HepG2 (cell line): ENCODE data around the gene ZFP69. TPM values are rescaled to one million over a fixed set of nuclear protein-coding genes. Genes with fewer than 3 reads are reported as not detected.
A peak's percentile ranks its signal among the peaks of the same experiment; 100 is the strongest.

Source experiments
- AHR ChIP-seq: IDR thresholded peaks from 2 replicates; pipeline ENCODE4 v1.6.1; 2018; ENCODE audit warnings: missing genetic modification reagents, missing compliant biosample characterization
- CEBPG ChIP-seq: IDR thresholded peaks from 2 replicates; pipeline ENCODE4 v1.6.1; 2016
- CENPT ChIP-seq: sonication (generic); formaldehyde crosslinking; IDR thresholded peaks from 2 replicates; pipeline ENCODE4 v1.8.0; 2022; ENCODE audit warnings: low read depth, mild to moderate bottlenecking, moderate library complexity, missing genetic modification reagents
- IKZF1 ChIP-seq: fragments of 450-650 bp; IDR thresholded peaks from 2 replicates; pipeline ENCODE4 v1.7.1; 2016
- KDM5A ChIP-seq: fragments of 200-600 bp; sonication (generic); IDR thresholded peaks from 2 replicates; pipeline ENCODE4 v1.7.0; 2018; ENCODE audit warnings: antibody characterized with exemption, mild to moderate bottlenecking, low read length, borderline replicate concordance
- KDM6A ChIP-seq: IDR thresholded peaks from 2 replicates; pipeline ENCODE4 v1.6.1; 2016; ENCODE audit warnings: low read depth
- NR2F6 ChIP-seq, 2 experiments: IDR thresholded peaks; 2 replicates each; pipeline ENCODE4 v1.6.1; 2016; ENCODE audit warnings: antibody characterized with exemption in 1 of 2, mild to moderate bottlenecking in 1 of 2
- PATZ1 ChIP-seq: sonication (generic); formaldehyde crosslinking; IDR thresholded peaks from 2 replicates; pipeline ENCODE4 v1.4.0; 2020; ENCODE audit warnings: missing genetic modification reagents
- PLRG1 ChIP-seq: fragments of 450-650 bp; conservative IDR thresholded peaks from 2 replicates; pipeline ENCODE4 v1.6.1; 2016
- TCF7L2 ChIP-seq: IDR thresholded peaks from 2 replicates; pipeline ENCODE4 v1.6.1; 2011; ENCODE audit warnings: mild to moderate bottlenecking, low read depth, low read length, moderate library complexity
- YY1 ChIP-seq: IDR thresholded peaks from 2 replicates; pipeline ENCODE4 v1.6.1; 2011; ENCODE audit warnings: low read length, low read depth, moderate library complexity, mild to moderate bottlenecking; ENCODE audit not compliant: insufficient read depth, insufficient replicate concordance
- ZKSCAN5 ChIP-seq: sonication (generic); formaldehyde crosslinking; IDR thresholded peaks from 2 replicates; pipeline ENCODE4 v1.5.1; 2020; ENCODE audit warnings: mild to moderate bottlenecking, missing genetic modification reagents
- ZKSCAN8 ChIP-seq: IDR thresholded peaks from 2 replicates; pipeline ENCODE4 v1.6.1; 2016; ENCODE audit warnings: borderline replicate concordance, missing genetic modification reagents, missing compliant biosample characterization
- ZNF143 ChIP-seq: sonication (generic); formaldehyde crosslinking; IDR thresholded peaks from 2 replicates; pipeline ENCODE4 v1.4.0; 2020; ENCODE audit warnings: missing genetic modification reagents
- ZNF232 ChIP-seq: sonication (generic); formaldehyde crosslinking; IDR thresholded peaks from 2 replicates; pipeline ENCODE4 v1.4.0; 2020; ENCODE audit warnings: missing genetic modification reagents, borderline replicate concordance
- ZNF296 ChIP-seq: sonication (generic); formaldehyde crosslinking; conservative IDR thresholded peaks from 2 replicates; pipeline ENCODE4 v1.5.0; 2020; ENCODE audit warnings: mild to moderate bottlenecking, missing genetic modification reagents
- ZNF510 ChIP-seq: sonication (generic); formaldehyde crosslinking; IDR thresholded peaks from 2 replicates; pipeline ENCODE4 v1.4.0; 2020; ENCODE audit warnings: low read depth, mild to moderate bottlenecking, missing genetic modification reagents
- ZNF710 ChIP-seq: sonication (generic); formaldehyde crosslinking; IDR thresholded peaks from 2 replicates; pipeline ENCODE4 v1.5.0; 2020; ENCODE audit warnings: mild to moderate bottlenecking, missing genetic modification reagents, borderline replicate concordance
- ZNF747 ChIP-seq: sonication (generic); formaldehyde crosslinking; IDR thresholded peaks from 2 replicates; pipeline ENCODE4 v1.8.1; 2023; ENCODE audit warnings: missing genetic modification reagents, mild to moderate bottlenecking, borderline replicate concordance
- ZNF800 ChIP-seq: sonication (generic); formaldehyde crosslinking; IDR thresholded peaks from 2 replicates; pipeline ENCODE4 v1.4.0; 2020; ENCODE audit warnings: missing genetic modification reagents
- ZSCAN29 ChIP-seq: sonication (generic); formaldehyde crosslinking; conservative IDR thresholded peaks from 2 replicates; pipeline ENCODE4 v1.4.0; 2020; ENCODE audit warnings: mild to moderate bottlenecking, missing genetic modification reagents
- ZSCAN30 ChIP-seq: sonication (generic); formaldehyde crosslinking; IDR thresholded peaks from 2 replicates; pipeline ENCODE4 v1.5.0; 2020; ENCODE audit warnings: mild to moderate bottlenecking, missing genetic modification reagents
- polyA plus RNA-seq, 8 experiments: library from polyadenylated mRNA; depleted of rRNA in 3 of 8; stranded (reverse) in 7 of 8; unstranded in 1 of 8; fragments of >200 nt; fragmentation: Illumina TruSeq in 4 of 8; extraction: Trizol in 4 of 8; gene quantifications; 2 replicates each; pipeline versions ENCODE4 v1.2.1 to v1.2.3, GENCODE V29; 2011 to 2016; ENCODE audit warnings: low read depth in 4 of 8, missing spikeins in 1 of 8, mixed read lengths in 1 of 8; ENCODE audit not compliant: insufficient read depth in 1 of 8
- total RNA-seq, 5 experiments: library from RNA; depleted of rRNA; stranded (reverse); fragments of >200 nt; fragmentation: Illumina TruSeq; extraction: Trizol; gene quantifications; 2 replicates each; pipeline ENCODE4 v1.2.3, GENCODE V29; 2016; ENCODE audit warnings: low read depth in 1 of 5
- TF ChIP-seq, protein P1 (sequence below): sonication (generic); formaldehyde crosslinking; conservative IDR thresholded peaks from 2 replicates; pipeline ENCODE4 v1.8.0; 2022; ENCODE audit warnings: mild to moderate bottlenecking, moderate library complexity, missing genetic modification reagents

ZFP69 gene
- total and polyA plus RNA-seq, 2 of the 13 experiments (the other 11 are each of a cell fraction or from before 2014, with no cell fraction given) = 2.6 to 5.6 TPM

- TF ChIP-seq PATZ1 (no peak), ZSCAN30 (no peak), CEBPG (CRISPR knock-in tag) (no peak), YY1 (peak; percentile 12), ZKSCAN8 (CRISPR knock-in tag) (no peak), AHR (CRISPR knock-in tag) (peak; percentile 58; the same call in 1 of the 2 replicates), ZNF747 (CRISPR knock-in tag) (peak; percentile 79; the same call in 1 of the 2 replicates), ZNF296 (no peak), NR2F6 (IDR thresholded peaks at IDR 0.05) (no peak; the same call in 1 of the 2 replicates), NR2F6 (CRISPR knock-in tag; IDR thresholded peaks at IDR 0.05) (peak; percentile 61; the same call in 1 of the 2 replicates), ZNF800 (peak; percentile 27; the same call in 1 of the 2 replicates), ZKSCAN5 (no peak), IKZF1 (no peak), ZNF710 (CRISPR knock-in tag) (no peak), KDM6A (CRISPR knock-in tag) (no peak), KDM5A (peak; percentile 71; the same call in 1 of the 2 replicates), PLRG1 (no peak), ZNF510 (no peak), ZSCAN29 (no peak), ZNF232 (CRISPR knock-in tag) (no peak), TCF7L2 (no peak), CENPT (CRISPR knock-in tag) (no peak), ZNF143 (peak; percentile 95)
- TF ChIP-seq, protein P1, sequence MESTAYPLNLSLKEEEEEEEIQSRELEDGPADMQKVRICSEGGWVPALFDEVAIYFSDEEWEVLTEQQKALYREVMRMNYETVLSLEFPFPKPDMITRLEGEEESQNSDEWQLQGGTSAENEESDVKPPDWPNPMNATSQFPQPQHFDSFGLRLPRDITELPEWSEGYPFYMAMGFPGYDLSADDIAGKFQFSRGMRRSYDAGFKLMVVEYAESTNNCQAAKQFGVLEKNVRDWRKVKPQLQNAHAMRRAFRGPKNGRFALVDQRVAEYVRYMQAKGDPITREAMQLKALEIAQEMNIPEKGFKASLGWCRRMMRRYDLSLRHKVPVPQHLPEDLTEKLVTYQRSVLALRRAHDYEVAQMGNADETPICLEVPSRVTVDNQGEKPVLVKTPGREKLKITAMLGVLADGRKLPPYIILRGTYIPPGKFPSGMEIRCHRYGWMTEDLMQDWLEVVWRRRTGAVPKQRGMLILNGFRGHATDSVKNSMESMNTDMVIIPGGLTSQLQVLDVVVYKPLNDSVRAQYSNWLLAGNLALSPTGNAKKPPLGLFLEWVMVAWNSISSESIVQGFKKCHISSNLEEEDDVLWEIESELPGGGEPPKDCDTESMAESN (CRISPR knock-in tag) = peak; percentile 73; the same call in 1 of the 2 replicates
Observed at GRCh38 chr1:40531381-40532061, 54.4 kb downstream of the ZFP69 start, which contains the start of gene ZNF684 (continued).
